GM18498 (cell line): ENCODE measurements around the gene ZFP36.

Experiments used
- ATAC-seq: cut with Tn5 transposase; IDR thresholded peaks from one replicate; pipeline ENCODE4 v1.9.1; 2021; ENCODE audit warnings: mild to moderate bottlenecking, moderate library complexity; ENCODE audit not compliant: unreplicated experiment

ZFP36 gene

GRCh38 chr19:39417463-39418181 is 11.0 kb downstream of the ZFP36 start:
- no peak for ATAC-seq

GRCh38 chr19:39419003-39419402 is 12.4 kb downstream of the ZFP36 start:
- ATAC-seq, result no peak

GRCh38 chr19:39420769-39421168 is 14.1 kb downstream of the ZFP36 start:
- no peak for ATAC-seq

- ATAC-seq, result no peak
These were observed 15.4 kb downstream of the ZFP36 start for GRCh38 chr19:39422020-39422419.

- no peak for ATAC-seq
These were observed 16.8 kb downstream of the ZFP36 start for GRCh38 chr19:39423258-39424086.

GRCh38 chr19:39424934-39425333 is 18.3 kb downstream of the ZFP36 start:
- ATAC-seq, result no peak

GRCh38 chr19:39425744-39426143 is 19.1 kb downstream of the ZFP36 start:
- ATAC-seq, result no peak

- ATAC-seq, result no peak
These were observed 19.5 kb downstream of the ZFP36 start for GRCh38 chr19:39426170-39426569.

GRCh38 chr19:39427707-39428106 is 21.1 kb downstream of the ZFP36 start:
- no peak for ATAC-seq

- no peak for ATAC-seq
These were observed 21.9 kb downstream of the ZFP36 start for GRCh38 chr19:39428283-39429112.

- no peak for ATAC-seq
These were observed 24.3 kb downstream of the ZFP36 start for GRCh38 chr19:39430675-39431593.

- ATAC-seq, result no peak
These were observed 26.0 kb downstream of the ZFP36 start for GRCh38 chr19:39432677-39433025.

- ATAC-seq, result no peak
These were observed 26.9 kb downstream of the ZFP36 start for GRCh38 chr19:39433480-39434079.

- no peak for ATAC-seq
These were observed 27.8 kb downstream of the ZFP36 start for GRCh38 chr19:39434123-39435076.

- peak; percentile 77 for ATAC-seq
These were observed 29.1 kb downstream of the ZFP36 start, which contains the start of gene RPS16 for GRCh38 chr19:39435499-39436349. Gene RPS16, minus strand, starts transcription at chr19:39435949. Its CDS starts 54 bp downstream, at chr19:39435895.

GRCh38 chr19:39436350-39436716 is 29.7 kb downstream of the ZFP36 start:
- no peak for ATAC-seq

- no peak for ATAC-seq
These were observed 31.8 kb downstream of the ZFP36 start for GRCh38 chr19:39438270-39438934.
